ENCODE data around the gene UST.
"Not testable (repeated sequence)": the region's sequence is repeated elsewhere in the genome, so short reads cannot be mapped to it uniquely, and the experiment has no call there.

UST gene

GRCh38 chr6:148757944-148758480 lies 11.2 kb downstream of the UST start:
- DNase-seq (ENCODE audit: low read depth) = no peak
- no peak overlapping the region for H3K4me3 ChIP-seq (ENCODE audit: low read depth, low read length)
- TF ChIP-seq CTCF (conservative IDR thresholded peaks at IDR 0.05; ENCODE audit: low read depth, low read length) = no peak

- DNase-seq (ENCODE audit: low read depth) = no peak
Measured at GRCh38 chr6:148758492-148758891, 11.7 kb downstream of the UST start.

GRCh38 chr6:148760258-148760534 lies 13.4 kb downstream of the UST start:
- no peak for DNase-seq (ENCODE audit: low read depth)
- H3K4me3 ChIP-seq (ENCODE audit: low read depth, low read length) = no peak overlapping the region
- no peak for TF ChIP-seq CTCF (conservative IDR thresholded peaks at IDR 0.05; ENCODE audit: low read depth, low read length)

More at GRCh38 chr6:148758492-148758891, 11.7 kb downstream of the UST start:
- TF ChIP-seq CTCF (conservative IDR thresholded peaks at IDR 0.05; ENCODE audit: low read depth, low read length) = no peak
- no peak overlapping the region for H3K4me3 ChIP-seq (ENCODE audit: low read depth, low read length)

- TF ChIP-seq CTCF (conservative IDR thresholded peaks at IDR 0.05; ENCODE audit: low read depth, low read length) = no peak
- peak; percentile 97 for DNase-seq (ENCODE audit: low read depth)
- H3K4me3 ChIP-seq (ENCODE audit: low read depth, low read length) = peak overlapping the region; percentile 43
Measured at GRCh38 chr6:148760568-148761526, 14.0 kb downstream of the UST start.

GRCh38 chr6:148761527-148762011 lies 14.7 kb downstream of the UST start:
- no peak for TF ChIP-seq CTCF (conservative IDR thresholded peaks at IDR 0.05; ENCODE audit: low read depth, low read length)
- H3K4me3 ChIP-seq (ENCODE audit: low read depth, low read length) = peak overlapping the region; percentile 33
- DNase-seq (ENCODE audit: low read depth) = peak; percentile 67

- TF ChIP-seq CTCF (conservative IDR thresholded peaks at IDR 0.05; ENCODE audit: low read depth, low read length) = no peak
- no peak for DNase-seq (ENCODE audit: low read depth)
- H3K4me3 ChIP-seq (ENCODE audit: low read depth, low read length) = no peak overlapping the region
Measured at GRCh38 chr6:148762231-148762630, 15.4 kb downstream of the UST start.

GRCh38 chr6:148764259-148765020 lies 17.6 kb downstream of the UST start:
- H3K4me3 ChIP-seq (ENCODE audit: low read depth, low read length); DNase-seq (ENCODE audit: low read depth): not testable (repeated sequence)
